NCI-H1092 treated with DMSO at 0.1 percent for 48 hours (cell line): Measurements from ENCODE around the gene NFATC2.
"Not testable (repeated sequence)": the region's sequence is repeated elsewhere in the genome, so short reads cannot be mapped to it uniquely, and the experiment has no call there.

ENCODE experiments used
- DNase-seq: peaks from one replicate; lab custom pipeline; 2025; lab: John Stamatoyannopoulos, UW

The NFATC2 gene

GRCh38 chr20:51470499-51470820 lies 72.1 kb downstream of the NFATC2 start:
- DNase-seq: no peak

- DNase-seq: peak; percentile 59
Observed at GRCh38 chr20:51469578-51470498, 72.7 kb downstream of the NFATC2 start.

DNA sequence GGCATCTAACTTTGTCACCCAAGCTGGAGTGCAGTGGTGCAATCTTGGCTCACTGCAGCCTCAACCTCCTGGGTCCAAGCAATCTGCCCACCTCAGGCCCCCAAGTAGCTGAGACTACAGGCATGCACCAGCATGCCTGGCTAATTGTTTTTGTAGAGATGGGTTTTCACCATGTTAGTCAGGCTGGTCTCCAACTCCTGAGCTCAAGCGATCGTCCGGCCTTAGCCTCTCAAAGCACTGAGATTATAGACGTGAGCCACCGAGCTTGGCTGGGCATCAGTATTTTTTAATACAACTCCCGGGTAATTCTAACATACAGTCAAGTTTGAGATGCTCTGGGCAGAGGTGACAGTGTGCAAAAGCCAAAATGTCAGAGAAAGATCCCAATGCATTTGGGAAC lies 73.5 kb downstream of the NFATC2 start:
- DNase-seq: no peak

DNA sequence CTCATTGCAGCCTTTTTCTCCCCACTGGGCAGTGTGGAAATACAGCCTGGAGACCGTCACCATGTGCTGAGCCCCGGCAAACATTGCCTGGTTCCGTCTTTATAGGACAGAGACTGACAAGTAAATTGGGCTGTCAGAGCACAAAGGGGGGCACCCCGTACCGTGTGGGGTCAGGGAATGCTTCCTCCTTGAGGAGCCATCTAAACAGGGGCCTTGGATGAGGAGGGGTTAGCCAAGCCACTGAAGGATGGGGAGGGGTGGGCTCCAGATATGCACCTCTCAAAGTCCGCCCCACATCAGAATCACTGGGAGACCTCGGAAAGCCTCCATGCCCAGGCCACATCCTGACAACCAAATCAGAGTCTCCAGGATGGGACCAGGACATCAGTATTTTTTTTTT lies 73.9 kb downstream of the NFATC2 start:
- no peak for DNase-seq

GRCh38 chr20:51467956-51468626 lies 74.4 kb downstream of the NFATC2 start:
- DNase-seq: no peak

DNA sequence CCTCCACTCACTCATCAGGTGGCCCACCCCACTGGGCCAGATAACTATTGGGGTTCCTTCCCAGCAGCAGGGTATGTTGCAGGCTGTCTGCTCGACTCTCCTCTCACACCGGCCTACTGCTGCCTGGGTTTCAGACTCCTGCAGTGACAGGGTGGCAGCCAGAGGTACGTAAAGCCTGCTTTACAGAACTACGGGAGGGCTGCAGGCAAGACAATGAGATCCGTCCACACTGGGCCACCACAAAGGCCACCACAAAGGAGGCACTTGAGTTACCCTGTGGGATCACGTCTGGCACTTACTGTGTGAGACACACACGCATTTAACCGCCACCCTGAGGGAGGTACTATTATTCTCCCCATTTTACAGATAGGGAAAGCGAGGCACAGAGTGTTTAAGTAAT lies 78.5 kb downstream of the NFATC2 start:
- no peak for DNase-seq

DNA sequence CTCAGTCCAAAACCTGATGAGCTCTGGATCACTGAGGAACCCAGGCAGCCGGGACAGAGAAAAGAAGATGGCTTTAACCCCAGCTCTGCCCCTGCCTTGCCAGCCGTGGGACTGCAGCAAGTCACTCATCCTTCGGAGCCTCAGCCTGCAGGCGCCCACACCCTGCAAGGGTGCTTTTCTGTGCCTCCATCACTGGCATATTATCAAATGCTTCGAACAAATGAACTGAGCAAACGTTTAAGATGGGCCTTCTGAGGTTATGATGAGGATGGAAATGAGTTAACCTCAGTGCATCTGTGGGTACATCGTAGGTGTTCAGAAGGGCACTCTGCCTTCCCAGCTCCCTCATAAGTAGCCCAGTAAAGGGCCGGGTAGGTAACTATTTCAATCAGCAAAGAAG lies 79.0 kb downstream of the NFATC2 start:
- no peak for DNase-seq

DNA sequence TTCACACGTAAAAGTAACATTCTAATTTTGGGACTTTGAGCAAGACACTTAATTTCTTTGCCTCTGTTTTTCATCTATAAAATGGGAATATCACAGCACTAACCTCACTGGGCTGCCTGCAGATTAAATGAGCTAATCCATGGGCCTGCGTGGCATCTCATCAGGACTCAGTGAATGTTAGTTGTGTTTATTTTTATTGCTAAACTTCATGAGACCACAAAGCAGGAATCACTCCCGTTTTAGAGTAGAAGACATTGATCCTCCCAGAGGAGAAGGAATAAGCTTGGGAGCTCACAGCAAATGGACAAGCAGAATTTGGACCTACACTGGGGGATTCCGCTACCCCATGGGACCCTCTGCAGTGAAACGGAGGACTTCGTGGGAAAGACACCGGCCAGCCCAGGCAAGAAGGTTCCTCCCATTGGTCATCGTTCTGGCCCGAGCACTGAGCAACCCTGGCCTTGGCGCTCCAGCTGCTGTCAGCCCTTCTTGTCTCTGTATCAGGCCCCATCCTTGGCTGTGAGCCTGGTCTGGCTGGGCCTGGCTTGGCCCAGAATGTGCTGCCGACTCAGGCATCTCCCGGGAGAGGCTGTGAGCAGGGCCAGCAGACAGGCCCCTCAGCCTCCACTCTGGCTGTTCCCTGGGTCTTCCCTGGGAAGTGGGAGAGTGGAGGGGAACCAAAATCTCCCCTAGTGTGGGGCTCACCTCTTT lies 79.8 kb downstream of the NFATC2 start:
- peak; percentile 40 for DNase-seq

- not testable (repeated sequence) for DNase-seq
Observed at GRCh38 chr20:51461846-51462245, 80.7 kb downstream of the NFATC2 start.

DNA sequence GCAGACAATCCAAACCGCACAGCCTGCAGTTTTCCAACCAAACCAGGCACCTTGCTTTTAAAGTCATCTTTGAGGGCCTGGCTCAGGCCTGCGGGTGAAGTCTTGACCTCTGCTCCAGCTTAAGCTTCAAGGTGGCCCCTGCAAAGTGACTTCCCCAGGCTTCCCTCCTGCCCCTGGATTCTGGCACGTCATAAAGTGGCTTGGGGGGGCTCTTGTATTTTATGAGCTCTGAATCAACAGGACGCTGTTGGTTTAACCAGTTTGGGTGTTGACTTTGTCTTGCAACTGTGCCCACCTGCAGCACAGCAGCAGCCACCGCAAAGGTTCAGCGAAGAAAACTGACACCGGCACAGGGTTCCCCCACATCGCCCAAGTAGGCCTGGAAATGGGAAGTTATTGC lies 81.2 kb downstream of the NFATC2 start:
- peak; percentile 18 for DNase-seq

DNA sequence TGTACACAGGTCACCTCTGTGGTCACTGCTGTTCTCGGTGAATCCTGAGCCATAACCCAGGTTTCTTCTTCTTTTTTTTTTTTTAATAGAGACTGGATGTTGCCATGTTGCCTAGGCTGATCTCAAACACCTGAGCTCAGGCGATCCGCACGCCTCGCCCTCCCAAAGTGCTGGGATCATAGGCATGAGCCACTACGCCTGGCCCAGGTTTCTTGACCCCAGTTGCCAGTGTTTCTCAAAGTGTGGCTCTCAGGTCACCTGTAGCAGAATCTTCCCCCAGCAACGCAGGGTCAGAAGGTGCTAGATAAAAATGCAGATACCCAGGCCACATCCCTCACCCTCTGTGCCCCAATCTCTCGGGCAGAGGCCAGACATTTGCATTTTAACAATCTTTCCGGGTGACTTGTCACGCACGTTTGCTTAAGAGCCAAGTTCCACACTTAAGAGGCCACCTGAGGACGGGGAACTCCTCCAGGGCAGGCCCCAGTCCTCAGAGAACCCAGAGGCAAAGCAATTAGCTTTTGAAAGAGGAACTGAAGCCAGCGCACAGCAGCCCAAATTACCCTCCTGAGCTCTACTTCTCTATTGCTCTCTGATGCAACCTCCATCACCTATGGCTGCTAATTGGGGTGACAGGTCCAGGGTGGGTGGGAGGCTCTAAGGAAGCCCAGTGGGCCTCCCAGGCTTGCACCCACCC lies 81.8 kb downstream of the NFATC2 start:
- DNase-seq: no peak

- DNase-seq: no peak
Observed at GRCh38 chr20:51460163-51460562, 82.4 kb downstream of the NFATC2 start.

GRCh38 chr20:51458751-51459439 lies 83.6 kb downstream of the NFATC2 start:
- DNase-seq: no peak

DNA sequence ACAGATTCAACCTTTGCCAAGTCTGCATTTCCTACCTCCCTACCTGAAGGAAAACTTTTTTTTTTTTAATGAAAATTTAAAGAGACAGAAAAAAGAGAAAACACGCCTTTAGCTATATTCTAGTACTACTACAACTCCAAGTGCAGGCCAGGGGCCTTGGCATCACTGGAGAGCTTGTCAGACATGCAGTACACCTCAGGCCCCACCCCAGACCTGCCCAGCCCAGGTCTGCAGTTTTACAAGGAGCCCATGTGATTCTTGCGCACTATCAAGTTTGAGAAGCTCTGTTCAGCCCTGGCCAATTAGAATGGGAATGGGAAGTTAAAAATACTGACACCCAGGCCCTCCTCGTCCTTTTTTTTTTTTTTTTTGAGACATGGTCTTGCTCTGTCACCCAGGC lies 85.0 kb downstream of the NFATC2 start:
- no peak for DNase-seq

DNA sequence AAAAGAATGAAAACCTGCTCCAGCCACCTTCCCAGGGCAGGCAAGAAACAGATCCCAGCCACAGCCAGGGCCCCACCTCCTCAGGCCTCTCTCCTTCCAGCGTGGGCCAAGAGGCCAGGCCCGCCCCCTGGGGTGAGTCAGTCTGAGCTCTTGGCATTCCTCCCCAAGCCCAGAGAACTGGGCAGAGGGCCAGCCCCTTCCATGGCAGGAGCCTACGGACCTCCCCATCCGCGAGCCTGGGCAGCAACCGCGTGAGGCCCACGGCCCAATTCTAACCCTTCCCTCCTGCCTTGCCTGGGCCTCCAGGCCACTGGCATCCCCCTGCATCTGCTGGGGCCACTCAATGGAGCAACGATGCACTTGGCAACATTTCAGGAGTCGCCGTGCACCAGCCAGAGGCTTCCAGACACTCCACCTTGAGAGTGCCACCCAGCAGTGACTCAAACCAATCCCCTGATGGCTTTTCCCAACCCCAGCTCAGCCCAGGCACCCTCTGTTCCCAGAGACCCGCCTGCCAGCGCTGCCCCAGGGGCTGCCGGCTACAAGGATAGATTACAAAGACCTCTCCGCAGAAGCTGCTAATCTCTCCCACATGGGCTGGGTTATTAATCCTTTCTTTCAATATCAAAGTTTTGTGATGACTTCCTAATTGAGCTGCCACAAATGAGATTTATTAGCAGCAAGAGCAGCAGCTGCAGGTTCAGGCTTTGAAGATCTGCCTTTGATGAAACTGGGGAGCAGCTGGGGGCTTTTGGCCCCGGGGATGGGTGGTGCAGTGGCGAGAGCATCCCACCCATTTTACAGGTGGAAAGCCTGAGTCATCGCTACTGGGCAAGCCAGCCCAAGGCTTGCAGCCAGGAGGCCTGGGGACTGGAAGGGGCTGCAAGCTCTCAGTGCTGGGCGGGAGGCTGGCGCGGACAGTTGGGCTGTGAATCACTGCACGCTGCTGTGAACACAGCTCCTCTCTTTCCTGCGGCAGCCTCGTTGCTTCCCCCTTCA lies 85.7 kb downstream of the NFATC2 start:
- DNase-seq: peak; percentile 89

DNA sequence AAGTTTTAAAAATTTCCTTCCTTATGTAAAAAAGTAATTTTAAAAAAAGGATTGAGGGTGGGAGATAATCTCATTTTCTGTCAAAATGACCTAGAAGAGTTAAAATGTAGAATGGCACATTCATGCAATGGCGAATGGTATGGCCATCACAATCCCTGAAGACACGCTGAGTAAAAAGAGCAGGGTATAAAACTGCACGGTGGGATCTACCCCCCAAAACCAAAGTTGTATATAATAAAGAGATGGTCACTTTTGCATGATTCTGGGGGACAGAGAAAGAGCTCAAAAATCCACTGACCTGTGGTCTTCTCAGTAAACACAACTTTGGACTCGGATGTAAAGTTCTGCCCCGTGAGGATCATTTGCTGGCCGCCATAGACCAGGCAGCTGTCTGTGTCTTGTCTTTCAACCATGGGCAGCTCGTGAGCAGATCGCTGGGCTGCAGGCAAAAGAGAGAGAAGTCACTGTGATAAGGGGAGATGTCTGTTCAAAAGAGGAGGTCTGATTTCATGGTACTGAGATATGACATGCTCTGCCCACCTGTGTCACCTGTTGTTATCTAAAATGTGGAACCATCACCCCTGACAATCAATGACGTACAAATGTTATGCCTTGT lies 88.2 kb downstream of the NFATC2 start:
- no peak for DNase-seq

DNA sequence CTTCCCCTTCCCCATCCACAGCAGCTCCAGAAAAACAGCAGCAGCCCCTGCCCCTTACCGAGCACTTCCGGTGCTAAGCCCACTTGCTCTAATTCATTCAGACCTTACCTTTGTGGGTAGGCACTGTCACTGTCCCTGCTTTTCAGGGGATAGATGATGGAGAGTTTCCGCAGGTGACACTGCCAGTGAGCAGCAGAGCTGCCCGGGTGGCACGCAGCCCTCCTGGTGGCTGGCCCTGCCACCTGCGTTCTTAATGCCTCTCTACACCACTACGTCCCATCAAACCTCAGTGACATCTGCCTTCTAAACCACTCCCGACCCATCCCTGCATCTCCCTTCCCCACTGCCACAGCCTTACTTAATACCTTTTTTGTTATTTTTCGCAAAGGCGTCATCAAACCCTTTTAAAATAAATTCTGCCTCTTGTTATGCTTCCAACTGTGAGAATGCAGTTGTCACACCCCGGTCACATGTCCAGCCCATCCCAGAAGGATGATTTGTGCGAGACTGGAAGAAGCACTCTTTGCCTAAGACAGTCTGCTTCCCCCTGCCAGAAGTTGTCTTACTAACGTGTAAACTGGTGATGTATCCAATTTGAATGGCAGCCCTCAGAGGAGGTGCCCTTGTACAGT lies 89.7 kb downstream of the NFATC2 start:
- no peak for DNase-seq

DNA sequence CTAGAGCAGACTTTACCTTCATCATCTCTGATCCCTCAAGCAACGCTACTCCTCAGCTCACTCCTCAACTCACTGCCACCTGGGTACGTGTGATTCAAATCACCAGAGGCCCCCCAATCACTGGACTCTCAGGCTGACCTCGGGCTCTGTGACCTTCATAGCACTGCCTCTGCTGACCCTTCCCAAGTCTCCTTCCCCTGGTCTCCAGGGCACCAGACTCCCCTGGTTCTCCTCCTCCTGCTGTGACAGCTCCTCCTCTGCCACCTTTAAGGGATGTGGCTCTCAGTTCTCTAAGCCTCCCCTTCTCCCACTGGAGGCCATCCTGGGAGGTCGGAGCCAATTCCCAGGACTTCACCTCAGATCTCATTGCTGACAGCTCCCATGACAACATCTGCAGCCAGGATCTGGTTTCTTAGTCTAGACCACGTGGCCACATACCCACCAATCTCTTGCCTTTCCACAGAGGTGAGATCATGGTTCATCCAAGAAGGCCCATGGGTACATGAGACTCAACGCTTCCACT lies 90.4 kb downstream of the NFATC2 start:
- DNase-seq: no peak

- DNase-seq: no peak
Observed at GRCh38 chr20:51451484-51451883, 91.0 kb downstream of the NFATC2 start.
